ENCODE data around the gene ZNF501. TPM values are rescaled to one million over a fixed set of nuclear protein-coding genes. Genes with fewer than 3 reads are reported as not detected.

The ZNF501 gene
- total RNA-seq, 4 donors from 2014 or later: 5.1 to 9.9 (median 6.9) TPM

DNA sequence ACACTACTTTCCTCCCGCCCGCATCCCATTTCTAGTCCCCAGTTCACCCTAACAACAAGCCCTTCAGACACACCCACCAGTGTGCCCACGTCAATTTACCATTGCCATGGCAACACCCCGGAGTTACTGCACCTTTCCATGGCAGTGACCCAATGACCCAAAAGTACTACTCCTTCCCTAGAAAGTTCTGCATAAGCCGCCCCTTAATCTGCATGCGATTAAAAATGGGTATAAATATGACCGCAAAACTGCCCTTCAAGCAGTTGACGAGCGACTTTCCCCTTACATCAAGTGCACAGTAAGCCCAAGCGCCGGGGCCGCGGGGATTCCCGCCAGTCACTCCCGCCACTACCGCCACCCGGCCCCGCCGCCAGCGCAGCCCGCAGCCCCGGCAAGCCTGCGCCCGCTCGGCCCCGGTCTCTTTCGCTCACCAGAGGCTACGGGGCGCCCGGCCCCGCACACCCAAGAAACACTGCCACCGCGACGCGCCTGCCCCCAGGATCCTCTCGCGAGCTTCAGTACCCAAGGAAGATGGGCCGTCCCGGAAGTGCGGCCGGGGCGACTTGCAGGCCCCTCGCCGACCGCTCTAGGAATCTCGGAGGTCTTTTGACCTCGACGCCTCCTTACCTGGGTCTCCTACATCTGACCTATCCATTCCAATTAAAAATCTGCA, 44.2 kb upstream of the ZNF501 start:
- H3K27ac ChIP-seq (replicated peaks in 1 of 4): peak overlapping the region; percentile 54 to 75 (median 68)
- intact Hi-C loops (cut with DNase I): no loop called here
- no peak for DNase-seq (ENCODE audit: extremely low spot score)
- peak overlapping the region; percentile 68 to 89 (median 78) for H3K4me3 ChIP-seq
- peaks cover 0 to 15% (median 0%) of the 10 kb centered on the region in 4 donors for H3K27me3 ChIP-seq
- WGBS: 2% methylated on average over 26 of the region's 48 CpGs
- peaks cover 0 to 3% (median 0%) of the 10 kb centered on the region in 4 donors for H3K9me3 ChIP-seq
- peaks cover 8 to 19% (median 12%) of the 10 kb centered on the region in 4 donors for H3K4me1 ChIP-seq
- H3K36me3 ChIP-seq: peaks cover 0 to 7% (median 4%) of the 10 kb centered on the region in 4 donors
- TF ChIP-seq POLR2A (IDR thresholded peaks at IDR 0.05; ENCODE audit: low read depth): no peak
- peak; percentile 43 to 45 for TF ChIP-seq POLR2AphosphoS5 (IDR thresholded peaks at IDR 0.05)
- TF ChIP-seq, protein P1, sequence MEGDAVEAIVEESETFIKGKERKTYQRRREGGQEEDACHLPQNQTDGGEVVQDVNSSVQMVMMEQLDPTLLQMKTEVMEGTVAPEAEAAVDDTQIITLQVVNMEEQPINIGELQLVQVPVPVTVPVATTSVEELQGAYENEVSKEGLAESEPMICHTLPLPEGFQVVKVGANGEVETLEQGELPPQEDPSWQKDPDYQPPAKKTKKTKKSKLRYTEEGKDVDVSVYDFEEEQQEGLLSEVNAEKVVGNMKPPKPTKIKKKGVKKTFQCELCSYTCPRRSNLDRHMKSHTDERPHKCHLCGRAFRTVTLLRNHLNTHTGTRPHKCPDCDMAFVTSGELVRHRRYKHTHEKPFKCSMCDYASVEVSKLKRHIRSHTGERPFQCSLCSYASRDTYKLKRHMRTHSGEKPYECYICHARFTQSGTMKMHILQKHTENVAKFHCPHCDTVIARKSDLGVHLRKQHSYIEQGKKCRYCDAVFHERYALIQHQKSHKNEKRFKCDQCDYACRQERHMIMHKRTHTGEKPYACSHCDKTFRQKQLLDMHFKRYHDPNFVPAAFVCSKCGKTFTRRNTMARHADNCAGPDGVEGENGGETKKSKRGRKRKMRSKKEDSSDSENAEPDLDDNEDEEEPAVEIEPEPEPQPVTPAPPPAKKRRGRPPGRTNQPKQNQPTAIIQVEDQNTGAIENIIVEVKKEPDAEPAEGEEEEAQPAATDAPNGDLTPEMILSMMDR (IDR thresholded peaks at IDR 0.05): no peak

DNA sequence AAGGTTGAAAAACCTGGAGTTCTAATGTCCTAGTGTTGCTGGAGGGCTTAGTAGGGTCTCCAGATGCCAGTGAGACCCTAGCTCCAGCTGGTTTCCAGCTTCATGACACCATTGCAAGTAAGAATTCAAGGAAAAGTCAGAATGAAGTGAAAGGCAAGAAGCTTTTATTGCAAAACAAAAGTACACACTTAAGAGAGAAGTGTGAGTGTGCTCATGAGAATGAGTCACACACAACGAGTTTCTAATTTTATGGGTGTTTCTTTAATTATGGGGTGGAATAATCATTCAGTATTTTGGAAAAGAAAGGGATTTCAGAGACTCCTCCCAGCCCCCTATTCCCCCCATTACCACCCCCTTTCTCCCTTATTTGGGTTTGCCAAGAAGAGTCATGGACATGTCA, 41.5 kb upstream of the ZNF501 start:
- peaks cover 8 to 19% (median 12%) of the 10 kb centered on the region in 4 donors for H3K4me1 ChIP-seq
- intact Hi-C loops (cut with DNase I): no loop called here
- no peak overlapping the region for H3K4me3 ChIP-seq
- peaks cover 0 to 2% (median 0%) of the 10 kb centered on the region in 4 donors for H3K9me3 ChIP-seq
- DNase-seq (ENCODE audit: extremely low spot score): no peak
- TF ChIP-seq EP300 (IDR thresholded peaks at IDR 0.05) (no peak), POLR2AphosphoS5 (IDR thresholded peaks at IDR 0.05) (no peak), POLR2A (IDR thresholded peaks at IDR 0.05; ENCODE audit: low read depth) (no peak)
- TF ChIP-seq, protein P1 (IDR thresholded peaks at IDR 0.05): no peak
- peaks cover 0 to 24% (median 0%) of the 10 kb centered on the region in 4 donors for H3K27me3 ChIP-seq
- 72% methylated on average over 1 of the region's 1 CpG for WGBS
- peaks cover 0 to 7% (median 3%) of the 10 kb centered on the region in 4 donors for H3K36me3 ChIP-seq
- no peak overlapping the region for H3K27ac ChIP-seq (replicated peaks in 1 of 4)

DNA sequence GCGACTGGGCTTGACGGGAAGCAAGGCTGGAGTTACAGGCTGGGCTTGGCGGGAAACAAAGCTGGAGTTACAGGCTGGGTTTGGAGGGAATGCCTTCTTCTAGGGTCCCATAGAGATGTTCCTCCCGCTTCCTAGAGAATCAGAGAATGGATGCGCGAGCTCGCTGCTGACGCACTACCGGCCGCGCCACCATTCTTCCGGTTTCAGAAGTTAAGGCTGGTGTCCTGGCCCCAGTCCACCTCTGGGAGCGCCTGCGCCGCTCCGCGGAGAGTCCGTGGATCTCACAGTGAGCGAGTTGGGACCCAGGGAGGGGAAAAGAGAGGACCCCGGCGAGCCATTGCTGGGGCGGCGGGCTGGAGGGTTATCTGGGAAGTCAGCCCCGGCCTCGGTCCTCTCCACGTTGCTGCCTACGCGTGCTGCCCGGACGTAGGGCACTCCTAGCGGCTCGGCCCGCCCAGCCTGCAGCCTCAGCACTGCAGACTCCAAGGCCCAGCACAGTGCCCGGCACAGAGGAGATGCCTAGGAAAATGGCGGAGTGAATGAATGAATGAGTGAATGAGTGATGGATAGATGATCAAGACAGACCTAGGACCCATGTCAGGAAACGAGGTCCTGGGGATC, 16.9 kb upstream of the ZNF501 start, which contains the start of gene ZNF502:
TSS of gene ZNF502 (plus strand) at position 206 of the 621 bp plus-strand sequence. CDS start 7,602 bp downstream, outside the sequence.
- peaks cover 0 to 24% (median 12%) of the 10 kb centered on the region in 4 donors for H3K36me3 ChIP-seq
- peak within 1 kb of the TSS; percentile 76 to 86 (median 80) for H3K27ac ChIP-seq (replicated peaks in 1 of 4)
- DNase-seq (ENCODE audit: extremely low spot score): peak; percentile 95
- H3K27me3 ChIP-seq: peaks cover 0 to 18% (median 0%) of the 10 kb centered on the region in 4 donors
- H3K4me1 ChIP-seq: peaks cover 5 to 15% (median 10%) of the 10 kb centered on the region in 4 donors
- peaks cover 0 to 34% (median 17%) of the 10 kb centered on the region in 4 donors for H3K9me3 ChIP-seq
- H3K4me3 ChIP-seq: peak within 1 kb of the TSS; percentile 79 to 92 (median 85)
- peak; percentile 80 to 86 for TF ChIP-seq POLR2AphosphoS5 (IDR thresholded peaks at IDR 0.05)
- TF ChIP-seq POLR2A (IDR thresholded peaks at IDR 0.05; ENCODE audit: low read depth): no peak
- TF ChIP-seq, protein P1 (IDR thresholded peaks at IDR 0.05): peak; percentile 33 to 45 (median 41)
- 2% methylated on average over 13 of the region's 36 CpGs for WGBS
- intact Hi-C loops (cut with DNase I): loop anchor here (1.0 kb wide), 1 partner anchor 17 kb away; the partner anchor contains the start of gene ZNF501

DNA sequence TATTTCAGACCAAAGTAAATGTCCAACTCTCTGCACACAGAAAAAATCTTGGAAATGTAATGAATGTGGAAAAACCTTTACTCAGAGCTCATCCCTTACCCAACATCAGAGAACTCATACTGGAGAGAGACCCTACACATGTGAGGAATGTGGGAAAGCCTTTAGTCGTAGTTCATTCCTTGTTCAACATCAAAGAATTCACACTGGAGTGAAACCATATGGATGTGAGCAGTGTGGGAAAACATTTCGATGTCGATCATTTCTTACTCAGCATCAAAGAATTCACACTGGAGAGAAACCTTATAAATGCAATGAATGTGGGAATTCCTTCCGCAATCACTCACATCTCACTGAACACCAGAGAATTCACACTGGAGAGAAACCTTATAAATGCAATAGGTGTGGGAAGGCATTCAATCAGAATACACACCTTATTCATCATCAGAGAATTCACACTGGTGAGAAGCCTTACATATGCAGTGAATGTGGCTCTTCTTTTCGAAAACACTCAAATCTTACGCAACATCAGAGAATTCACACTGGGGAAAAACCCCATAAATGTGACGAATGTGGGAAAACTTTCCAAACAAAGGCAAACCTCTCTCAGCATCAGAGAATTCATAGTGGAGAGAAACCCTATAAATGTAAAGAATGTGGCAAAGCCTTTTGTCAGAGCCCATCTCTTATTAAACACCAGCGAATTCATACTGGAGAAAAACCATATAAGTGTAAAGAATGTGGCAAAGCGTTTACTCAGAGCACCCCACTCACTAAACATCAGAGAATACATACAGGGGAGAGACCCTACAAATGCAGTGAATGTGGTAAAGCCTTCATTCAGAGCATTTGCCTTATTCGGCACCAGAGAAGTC, 8.0 kb upstream of the ZNF501 start:
- 93% methylated on average over 10 of the region's 10 CpGs for WGBS
- H3K4me1 ChIP-seq: no peaks in the 10 kb centered on the region
- peaks cover 29 to 98% (median 92%) of the 10 kb centered on the region in 4 donors for H3K9me3 ChIP-seq
- H3K36me3 ChIP-seq: peaks cover 32 to 61% (median 47%) of the 10 kb centered on the region in 4 donors
- H3K4me3 ChIP-seq: no peak overlapping the region
- TF ChIP-seq, protein P1 (IDR thresholded peaks at IDR 0.05): no peak
- TF ChIP-seq POLR2AphosphoS5 (IDR thresholded peaks at IDR 0.05): no peak
- TF ChIP-seq EP300 (IDR thresholded peaks at IDR 0.05): no peak
- TF ChIP-seq POLR2A (IDR thresholded peaks at IDR 0.05; ENCODE audit: low read depth): no peak
- no peaks in the 10 kb centered on the region for H3K27me3 ChIP-seq
- no peak for DNase-seq (ENCODE audit: extremely low spot score)
- H3K27ac ChIP-seq (replicated peaks in 1 of 4): no peak overlapping the region
- intact Hi-C loops (cut with DNase I): loop anchor here (10.0 kb wide), 1 partner anchor 77 kb away; the partner anchor contains the start of gene ZNF35

Measured in esophagus muscularis mucosa (tissue), 4 donors.